LNCaP clone FGC (cell line): Measurements from ENCODE around the gene RYR3.
"Not testable (repeated sequence)": the region's sequence is repeated elsewhere in the genome, so short reads cannot be mapped to it uniquely, and the experiment has no call there.

ENCODE experiments used
- DNase-seq: peaks from one replicate; pipeline ENCODE4 v3.0.0-alpha.2; 2011; ENCODE audit warnings: low read depth
- H3K4me3 ChIP-seq: 2 replicates; pipeline ENCODE4 v1.5.1; 2011; ENCODE audit warnings: mild to moderate bottlenecking, low read depth, low read length, control low read depth
- TF ChIP-seq, protein P1 (sequence below): IDR thresholded peaks from 2 replicates; pipeline ENCODE4 v1.5.1; 2012; ENCODE audit warnings: mild to moderate bottlenecking; ENCODE audit not compliant: control insufficient read depth, insufficient read depth; ENCODE audit errors: extremely low read depth

Gene RYR3

DNA sequence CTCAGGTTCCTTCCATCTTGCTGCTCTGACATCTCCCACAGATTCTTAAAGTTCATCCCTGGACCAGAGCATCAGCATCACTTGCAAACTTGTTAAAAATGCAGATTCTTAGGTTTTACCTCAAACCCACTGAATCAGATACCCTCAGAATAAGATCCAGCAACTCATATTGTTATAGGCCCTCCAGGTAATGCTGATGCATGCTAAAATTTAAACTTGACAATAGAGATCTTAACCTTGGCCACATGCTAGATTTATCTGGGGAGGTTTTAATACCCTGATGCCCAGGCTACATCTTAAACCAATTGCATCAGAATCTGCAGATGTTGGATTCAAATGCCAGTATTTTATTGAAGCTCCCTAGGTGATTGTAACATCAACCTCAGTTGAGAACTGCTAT lies 256.9 kb downstream of the RYR3 start:
- TF ChIP-seq, protein P1, sequence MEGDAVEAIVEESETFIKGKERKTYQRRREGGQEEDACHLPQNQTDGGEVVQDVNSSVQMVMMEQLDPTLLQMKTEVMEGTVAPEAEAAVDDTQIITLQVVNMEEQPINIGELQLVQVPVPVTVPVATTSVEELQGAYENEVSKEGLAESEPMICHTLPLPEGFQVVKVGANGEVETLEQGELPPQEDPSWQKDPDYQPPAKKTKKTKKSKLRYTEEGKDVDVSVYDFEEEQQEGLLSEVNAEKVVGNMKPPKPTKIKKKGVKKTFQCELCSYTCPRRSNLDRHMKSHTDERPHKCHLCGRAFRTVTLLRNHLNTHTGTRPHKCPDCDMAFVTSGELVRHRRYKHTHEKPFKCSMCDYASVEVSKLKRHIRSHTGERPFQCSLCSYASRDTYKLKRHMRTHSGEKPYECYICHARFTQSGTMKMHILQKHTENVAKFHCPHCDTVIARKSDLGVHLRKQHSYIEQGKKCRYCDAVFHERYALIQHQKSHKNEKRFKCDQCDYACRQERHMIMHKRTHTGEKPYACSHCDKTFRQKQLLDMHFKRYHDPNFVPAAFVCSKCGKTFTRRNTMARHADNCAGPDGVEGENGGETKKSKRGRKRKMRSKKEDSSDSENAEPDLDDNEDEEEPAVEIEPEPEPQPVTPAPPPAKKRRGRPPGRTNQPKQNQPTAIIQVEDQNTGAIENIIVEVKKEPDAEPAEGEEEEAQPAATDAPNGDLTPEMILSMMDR, result no peak
- H3K4me3 ChIP-seq, result no peak overlapping the region
- DNase-seq, result no peak

DNA sequence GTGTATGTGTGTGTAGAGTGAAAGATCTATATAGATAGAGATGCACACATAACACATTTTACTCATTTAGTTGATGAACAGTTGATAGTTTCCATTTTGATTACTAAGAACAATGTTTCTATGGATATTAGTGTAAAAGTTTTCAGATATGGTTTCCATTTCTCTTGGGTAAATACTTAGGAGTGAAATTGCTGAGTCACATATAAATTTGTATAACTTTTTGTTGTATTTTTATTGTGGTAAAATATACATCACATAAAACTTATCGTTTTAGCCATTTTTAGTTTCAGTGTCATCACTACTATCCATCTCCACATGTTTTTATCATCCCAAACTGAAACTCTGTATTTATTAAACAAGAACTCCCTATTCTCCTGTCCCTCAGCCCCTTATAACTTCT lies 258.3 kb downstream of the RYR3 start:
- TF ChIP-seq, protein P1, result no peak
- DNase-seq, result no peak
- no peak overlapping the region for H3K4me3 ChIP-seq

DNA sequence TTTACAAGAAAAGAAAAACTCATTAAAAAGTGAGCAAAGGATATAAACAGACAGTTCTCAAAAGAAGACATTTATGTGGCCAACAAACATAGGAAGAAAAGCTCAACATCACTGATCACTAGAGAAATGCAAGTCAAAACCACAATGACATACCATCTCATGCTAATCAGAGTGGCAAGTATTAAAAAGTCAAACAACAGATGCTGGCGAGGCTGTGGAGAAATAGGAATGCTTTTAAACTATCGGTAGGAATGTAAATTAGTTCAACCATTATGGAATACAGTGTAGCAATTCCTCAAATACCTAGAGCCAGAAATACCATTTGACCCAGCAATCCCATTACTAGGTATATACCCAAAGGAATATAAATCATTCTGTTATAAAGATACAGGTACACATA lies 267.1 kb downstream of the RYR3 start:
- H3K4me3 ChIP-seq, DNase-seq: not testable (repeated sequence)

DNA sequence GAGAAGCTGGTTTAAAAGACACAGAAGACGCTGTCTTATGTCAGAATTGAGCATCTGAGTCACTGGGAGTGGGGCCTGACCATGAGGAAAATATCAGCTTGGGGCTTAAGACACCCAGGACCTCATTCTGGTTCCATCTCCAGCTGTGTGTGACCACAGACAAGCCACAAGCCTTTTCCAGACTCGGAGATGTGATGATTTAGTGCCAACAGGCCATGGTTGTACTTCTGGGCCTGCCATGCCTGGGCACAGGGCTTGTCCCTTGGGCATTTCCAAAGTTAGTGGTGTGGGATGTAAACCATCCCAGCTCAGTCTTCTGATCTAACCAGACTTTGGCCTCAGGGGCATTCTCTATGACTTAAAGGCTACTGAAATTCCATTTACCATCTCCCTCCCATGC lies 269.8 kb downstream of the RYR3 start:
- TF ChIP-seq, protein P1, result no peak
- DNase-seq, result no peak
- H3K4me3 ChIP-seq, result no peak overlapping the region

DNA sequence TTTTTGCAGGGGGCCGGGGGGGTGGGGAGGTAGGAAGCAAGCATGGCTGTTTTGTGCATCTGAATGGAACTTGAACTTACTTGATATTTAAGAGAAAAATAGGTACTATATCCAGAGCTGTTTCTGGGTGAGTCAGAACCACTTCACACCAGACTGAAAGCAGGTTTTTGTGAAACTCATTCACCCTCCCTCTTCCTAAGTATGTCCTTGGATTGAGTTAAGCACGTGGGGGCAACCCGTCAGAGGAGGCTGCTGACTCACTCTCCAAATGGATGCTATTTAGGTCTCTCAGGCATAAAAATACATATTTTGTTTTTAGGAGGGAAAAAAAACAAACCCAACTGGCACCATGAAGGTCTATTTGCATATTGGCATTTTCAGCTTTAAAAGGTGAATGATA lies 270.3 kb downstream of the RYR3 start:
- TF ChIP-seq, protein P1, result no peak

DNA sequence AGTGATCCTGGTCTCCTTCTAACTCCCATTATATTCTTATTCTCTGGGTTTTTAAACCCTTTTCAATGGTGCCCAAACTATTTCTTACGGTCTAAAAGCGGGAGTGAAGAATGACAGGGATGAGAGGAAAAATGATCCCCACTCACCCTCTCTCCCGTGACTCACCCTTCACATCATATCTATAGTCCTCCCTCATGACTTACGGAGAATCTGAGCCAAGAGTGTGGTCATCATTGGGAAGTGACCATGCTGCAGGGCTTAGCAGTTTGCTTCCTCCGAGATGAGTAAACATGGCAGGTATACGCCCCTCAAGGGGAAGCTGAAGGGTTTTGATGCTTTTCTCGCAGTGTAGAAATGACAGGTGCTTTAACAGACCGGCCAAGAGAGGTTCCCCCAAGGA lies 274.0 kb downstream of the RYR3 start:
- DNase-seq, result no peak
- no peak overlapping the region for H3K4me3 ChIP-seq
- TF ChIP-seq, protein P1, result no peak

More for the DNA sequence above, 270.3 kb downstream of the RYR3 start:
- no peak for DNase-seq
- H3K4me3 ChIP-seq, result no peak overlapping the region

DNA sequence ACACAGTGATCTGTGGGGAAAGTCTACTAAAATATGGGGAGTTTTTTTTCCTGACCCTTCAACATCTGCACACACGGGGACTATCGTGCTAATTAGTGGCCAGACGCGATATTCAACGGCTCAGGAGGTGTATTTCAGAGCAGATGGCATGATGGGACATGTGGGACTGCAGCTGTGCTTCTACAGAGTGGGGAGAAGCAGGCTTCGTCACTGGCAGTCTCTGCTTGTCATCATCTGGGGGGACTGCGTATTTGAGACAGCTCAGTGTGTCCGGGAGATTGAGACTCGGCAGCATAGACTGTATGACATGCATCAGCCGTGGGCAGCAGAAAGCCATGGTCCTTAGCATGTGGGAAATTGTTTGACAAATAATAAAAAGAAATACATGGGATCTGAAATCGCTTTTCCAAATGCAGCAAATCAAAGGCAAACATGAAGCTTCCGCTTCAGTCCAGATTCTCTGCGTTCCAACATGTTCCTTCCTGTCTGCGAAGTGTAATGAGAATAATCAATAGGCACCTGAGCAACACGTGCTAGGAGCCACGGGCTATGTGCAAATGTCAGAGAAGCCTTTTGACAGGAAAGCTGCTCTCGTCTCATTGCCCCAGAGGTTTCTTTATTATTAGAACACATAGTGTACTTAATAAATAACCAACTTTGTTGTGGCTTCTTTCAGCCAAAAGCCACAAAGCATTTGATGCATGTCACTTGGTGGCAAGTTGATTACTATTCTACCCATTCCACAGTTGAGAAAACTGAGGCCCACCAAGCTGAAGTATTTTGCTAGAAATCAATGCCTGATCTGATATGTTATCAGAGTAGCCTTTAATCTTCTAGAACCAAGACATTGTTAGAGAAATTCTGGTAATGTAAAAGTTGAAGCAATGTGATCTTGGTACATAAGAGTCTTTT lies 276.3 kb downstream of the RYR3 start:
- H3K4me3 ChIP-seq, result no peak overlapping the region
- TF ChIP-seq, protein P1, result no peak
- no peak for DNase-seq
